BLaER1 treated with 17β-estradiol and CSF1 and Interleukin-3, amounts not matched to agents 10 nM and 100 nM (cell line): ENCODE results near the gene GAMT.

Experiments
- H3K27ac ChIP-seq, 11 experiments: shearing (Covaris generic); formaldehyde crosslinking; 2 replicates each; pipeline ENCODE4 v1.8.1; 2022
- H3K27me3 ChIP-seq, 11 experiments: shearing (Covaris generic); formaldehyde crosslinking; 2 replicates each; pipeline ENCODE4 v1.8.1; 2022
- H3K36me3 ChIP-seq, 11 experiments: shearing (Covaris generic); formaldehyde crosslinking; 2 replicates each; pipeline ENCODE4 v1.8.1; 2022
- H3K4me1 ChIP-seq, 10 experiments: shearing (Covaris generic); formaldehyde crosslinking; 2 replicates each; pipeline ENCODE4 v1.8.1; 2022
- H3K4me2 ChIP-seq, 11 experiments: shearing (Covaris generic); formaldehyde crosslinking; 2 replicates each; pipeline ENCODE4 v1.8.1; 2022
- H3K4me3 ChIP-seq, 10 experiments: shearing (Covaris generic); formaldehyde crosslinking; 2 replicates each; pipeline ENCODE4 v1.8.1; 2022
- H3K9ac ChIP-seq, 11 experiments: shearing (Covaris generic); formaldehyde crosslinking; 2 replicates each; pipeline ENCODE4 v1.8.1; 2022
- H3K9me3 ChIP-seq, 11 experiments: shearing (Covaris generic); formaldehyde crosslinking; replicated peaks in 1 of 11; 2 replicates each; pipeline ENCODE4 v1.8.1; 2022
- H4K20me1 ChIP-seq, 11 experiments: shearing (Covaris generic); formaldehyde crosslinking; 2 replicates each; pipeline ENCODE4 v1.8.1; 2022
- Cebpa-rat ChIP-seq, 11 experiments: shearing (Covaris generic); IDR thresholded peaks; 2 replicates each; pipeline ENCODE4 v1.8.1; 2022

GAMT gene

DNA sequence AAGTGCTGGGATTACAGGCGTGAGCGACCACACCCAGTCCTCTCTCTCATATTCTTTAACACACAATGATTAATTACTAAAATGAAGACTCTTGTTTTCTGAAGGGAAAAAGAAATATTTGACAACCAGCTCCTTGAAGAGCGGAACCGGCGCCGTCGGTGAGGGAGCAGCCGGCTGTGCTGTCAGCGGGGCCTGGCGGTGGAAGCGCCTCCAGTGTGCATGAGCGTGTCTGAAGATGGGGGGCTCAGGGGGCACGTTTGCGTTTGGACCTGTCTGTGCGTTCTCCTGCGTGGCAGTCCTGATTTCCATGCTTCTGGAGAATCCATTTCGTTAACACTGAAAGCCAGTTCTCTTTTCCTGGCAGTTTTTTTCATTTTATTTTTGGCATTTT, 24.9 kb downstream of the GAMT start:
- Histone ChIP-seq H3K27ac (peak overlapping the region in 6 of 11 experiments; percentile 33 to 73 (median 64); a peak in 11 of 22 replicates), H3K9me3 (no peaks in the 10 kb centered on the region), H3K4me1 (peaks cover 4 to 72% (median 64%) of the 10 kb centered on the region in 10 experiments), H3K4me2 (peak overlapping the region in 8 of 11 experiments; percentile 36 to 66 (median 60); a peak in 10 of 22 replicates), H3K9ac (peak overlapping the region in 5 of 11 experiments; percentile 9 to 58 (median 51); a peak in 7 of 22 replicates), H3K36me3 (peaks cover 18 to 53% (median 42%) of the 10 kb centered on the region in 11 experiments), H3K4me3 (no peak overlapping the region), H4K20me1 (peaks cover 0 to 38% (median 0%) of the 10 kb centered on the region in 11 experiments; a peak in 5 of 22 replicates), H3K27me3 (no peaks in the 10 kb centered on the region)
- TF ChIP-seq Cebpa-rat (IDR thresholded peaks at IDR 0.05): no peak

DNA sequence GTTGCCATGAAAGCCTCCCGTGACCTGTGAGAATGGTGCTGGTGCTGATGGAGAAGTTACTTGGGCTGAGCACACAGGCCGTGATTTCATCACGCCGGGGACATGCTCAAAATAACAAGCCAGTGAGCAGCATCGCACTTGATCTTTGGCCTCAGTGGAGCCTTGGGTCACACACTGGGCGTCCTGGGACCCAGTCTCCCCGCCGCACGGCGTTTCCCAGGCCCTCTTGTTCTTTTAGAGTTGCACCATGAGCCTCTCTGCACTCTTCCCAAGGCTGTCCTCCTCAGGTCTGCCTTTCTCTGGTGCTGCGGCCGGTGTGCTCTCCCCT, 27.1 kb downstream of the GAMT start:
- Histone ChIP-seq H3K9ac (peak overlapping the region in 6 of 11 experiments; percentile 20 to 66 (median 48); a peak in 12 of 22 replicates), H3K9me3 (no peaks in the 10 kb centered on the region), H3K36me3 (peaks cover 18 to 64% (median 51%) of the 10 kb centered on the region in 11 experiments), H3K27ac (peak overlapping the region in 6 of 11 experiments; percentile 12 to 92 (median 61); a peak in 10 of 22 replicates), H3K4me3 (no peak overlapping the region), H3K27me3 (0 out of 22 replicates have a peak, but pooled peaks cover 0 to 5% (median 0%) of the 10 kb centered on the region in 11 experiments), H3K4me2 (peak overlapping the region in 7 of 11 experiments; percentile 12 to 32 (median 18); a peak in 7 of 22 replicates), H4K20me1 (peaks cover 0 to 35% (median 0%) of the 10 kb centered on the region in 11 experiments; a peak in 6 of 22 replicates), H3K4me1 (peaks cover 17 to 84% (median 79%) of the 10 kb centered on the region in 10 experiments)
- no peak for TF ChIP-seq Cebpa-rat (IDR thresholded peaks at IDR 0.05)

DNA sequence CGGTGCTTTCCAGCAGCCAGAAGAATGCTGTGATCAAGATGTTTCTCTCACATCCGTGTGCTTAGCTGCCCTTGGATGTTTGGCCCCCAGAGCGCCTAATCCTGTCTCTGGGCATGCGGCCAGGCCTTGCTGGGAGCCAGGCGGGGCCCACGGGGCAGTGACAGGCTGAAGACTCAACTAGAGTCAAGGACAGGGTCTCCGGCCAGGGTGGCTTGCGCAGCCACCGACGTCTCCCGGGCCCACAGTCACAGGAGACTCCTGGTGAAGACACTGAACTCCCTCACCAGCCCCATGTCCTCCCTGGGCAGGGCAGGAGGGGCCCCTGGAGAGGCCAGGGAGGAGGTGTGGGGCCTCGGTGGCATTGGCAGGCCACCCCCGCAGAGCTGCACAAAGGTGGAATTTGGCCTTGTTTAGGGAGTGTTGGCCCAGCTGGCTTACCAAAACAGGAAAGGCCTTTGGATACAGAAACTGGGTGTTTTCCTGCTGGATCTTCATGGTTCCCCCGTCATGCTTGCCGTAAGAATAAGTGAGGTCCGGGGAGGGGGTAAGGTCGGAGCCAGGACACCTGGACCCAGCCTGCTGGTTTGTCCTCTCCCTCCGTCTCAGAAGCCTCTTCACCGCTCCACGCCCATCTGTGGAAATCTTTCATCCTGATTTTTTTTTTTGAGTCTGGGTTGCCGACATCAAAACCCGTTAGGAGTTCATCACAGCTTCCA, 27.6 kb downstream of the GAMT start:
- peaks cover 18 to 67% (median 54%) of the 10 kb centered on the region in 11 experiments for H3K36me3 ChIP-seq
- H4K20me1 ChIP-seq: peaks cover 0 to 35% (median 0%) of the 10 kb centered on the region in 11 experiments; a peak in 5 of 22 replicates
- H3K27me3 ChIP-seq: 0 out of 22 replicates have a peak, but pooled peaks cover 0 to 5% (median 0%) of the 10 kb centered on the region in 11 experiments
- no peaks in the 10 kb centered on the region for H3K9me3 ChIP-seq
- peak overlapping the region in 6 of 11 experiments; percentile 12 to 32 (median 20); a peak in 7 of 22 replicates for H3K4me2 ChIP-seq
- no peak for TF ChIP-seq Cebpa-rat (IDR thresholded peaks at IDR 0.05)
- peak overlapping the region in 8 of 11 experiments; percentile 16 to 66 (median 48); a peak in 14 of 22 replicates for H3K9ac ChIP-seq
- H3K4me1 ChIP-seq: peaks cover 22 to 89% (median 85%) of the 10 kb centered on the region in 10 experiments
- peak overlapping the region in 8 of 11 experiments; percentile 32 to 92 (median 52); a peak in 14 of 22 replicates for H3K27ac ChIP-seq
- H3K4me3 ChIP-seq: no peak overlapping the region

DNA sequence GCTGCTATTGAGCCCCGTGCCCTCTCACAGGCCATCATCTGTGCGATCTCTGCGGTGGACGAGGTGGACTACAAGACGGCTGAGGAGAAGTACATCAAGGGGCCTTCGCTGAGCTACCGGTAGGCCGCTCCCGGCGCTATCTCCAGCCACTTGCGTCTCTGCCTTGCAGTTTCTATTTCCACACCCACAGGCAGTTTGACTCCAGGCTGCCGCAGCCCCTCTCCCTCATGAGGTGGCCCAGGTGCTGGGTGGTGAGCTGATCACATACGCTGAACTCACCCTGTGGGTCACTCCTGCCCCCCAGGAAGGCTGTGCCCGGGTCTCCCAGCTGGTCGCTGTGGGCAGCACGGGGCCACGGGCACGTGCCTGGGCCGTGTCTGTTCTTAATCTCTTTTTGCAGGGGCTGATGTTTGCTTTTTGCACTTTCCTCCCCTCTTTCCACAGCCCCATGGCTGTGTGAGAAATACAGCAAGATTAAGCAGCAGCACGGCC, 28.3 kb downstream of the GAMT start:
- H3K4me2 ChIP-seq: no peak overlapping the region; a peak in 4 of 22 replicates
- H3K36me3 ChIP-seq: peaks cover 18 to 73% (median 53%) of the 10 kb centered on the region in 11 experiments
- peaks cover 0 to 36% (median 0%) of the 10 kb centered on the region in 11 experiments; a peak in 5 of 22 replicates for H4K20me1 ChIP-seq
- TF ChIP-seq Cebpa-rat (IDR thresholded peaks at IDR 0.05): no peak
- peak overlapping the region in 8 of 11 experiments; percentile 32 to 92 (median 52); a peak in 14 of 22 replicates for H3K27ac ChIP-seq
- peak overlapping the region in 8 of 11 experiments; percentile 16 to 66 (median 48); a peak in 13 of 22 replicates for H3K9ac ChIP-seq
- peaks cover 28 to 95% (median 91%) of the 10 kb centered on the region in 10 experiments for H3K4me1 ChIP-seq
- H3K4me3 ChIP-seq: no peak overlapping the region
- no peaks in the 10 kb centered on the region for H3K9me3 ChIP-seq
- H3K27me3 ChIP-seq: 0 out of 22 replicates have a peak, but pooled peaks cover 0 to 5% (median 0%) of the 10 kb centered on the region in 11 experiments

DNA sequence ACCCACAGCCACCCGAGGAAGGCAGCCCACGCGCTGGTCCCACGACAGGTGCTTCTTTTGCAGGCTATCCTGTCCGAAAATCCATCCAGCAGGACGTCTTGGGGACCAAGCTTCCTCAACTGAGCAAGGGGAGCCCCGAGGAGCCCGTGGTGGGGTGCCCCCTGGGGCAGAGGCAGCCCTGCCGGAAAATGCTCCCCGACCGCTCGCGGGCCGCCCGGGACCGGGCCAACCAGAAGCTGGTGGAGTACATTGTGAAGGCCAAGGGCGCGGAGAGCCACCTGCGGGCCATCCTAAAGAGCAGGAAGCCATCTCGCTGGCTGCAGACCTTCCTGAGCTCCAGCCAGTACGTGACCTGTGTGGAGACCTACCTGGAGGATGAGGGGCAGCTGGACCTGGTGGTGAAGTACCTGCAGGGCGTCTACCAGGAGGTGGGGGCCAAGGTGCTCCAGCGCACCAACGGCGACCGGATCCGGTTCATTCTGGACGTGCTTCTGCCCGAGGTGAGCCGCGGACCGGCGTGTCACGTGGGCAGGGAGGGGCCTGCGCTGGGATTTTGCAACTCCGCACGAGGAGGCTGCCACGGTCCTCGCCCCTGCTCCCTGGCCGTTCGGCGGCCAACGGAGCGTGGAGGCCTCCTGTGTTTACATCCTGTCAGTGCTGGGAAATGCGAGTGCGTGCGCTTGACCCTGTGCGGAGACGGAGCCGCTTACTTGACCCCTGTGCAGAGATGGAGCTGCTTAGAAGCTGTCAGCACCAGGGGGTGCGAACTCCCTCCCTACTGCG, 30.6 kb downstream of the GAMT start:
- H3K9me3 ChIP-seq: no peaks in the 10 kb centered on the region
- peaks cover 22 to 68% (median 46%) of the 10 kb centered on the region in 11 experiments for H3K36me3 ChIP-seq
- peak overlapping the region; percentile 85 to 100 (median 93) for H3K4me2 ChIP-seq
- peak overlapping the region in 10 of 11 experiments; percentile 9 to 81 (median 66); a peak in 17 of 22 replicates for H3K9ac ChIP-seq
- H4K20me1 ChIP-seq: peaks cover 0 to 50% (median 0%) of the 10 kb centered on the region in 11 experiments; a peak in 5 of 22 replicates
- 0 out of 22 replicates have a peak, but pooled peaks cover 0 to 5% (median 0%) of the 10 kb centered on the region in 11 experiments for H3K27me3 ChIP-seq
- TF ChIP-seq Cebpa-rat (IDR thresholded peaks at IDR 0.05): peak in 7 of 11 experiments; percentile 26 to 71 (median 47); a peak in 8 of 22 replicates
- peak overlapping the region in 8 of 10 experiments; percentile 30 to 61 (median 52); a peak in 16 of 20 replicates for H3K4me3 ChIP-seq
- peak overlapping the region in 8 of 11 experiments; percentile 64 to 92 (median 68); a peak in 16 of 22 replicates for H3K27ac ChIP-seq
- peaks cover 48 to 97% (median 95%) of the 10 kb centered on the region in 10 experiments for H3K4me1 ChIP-seq

DNA sequence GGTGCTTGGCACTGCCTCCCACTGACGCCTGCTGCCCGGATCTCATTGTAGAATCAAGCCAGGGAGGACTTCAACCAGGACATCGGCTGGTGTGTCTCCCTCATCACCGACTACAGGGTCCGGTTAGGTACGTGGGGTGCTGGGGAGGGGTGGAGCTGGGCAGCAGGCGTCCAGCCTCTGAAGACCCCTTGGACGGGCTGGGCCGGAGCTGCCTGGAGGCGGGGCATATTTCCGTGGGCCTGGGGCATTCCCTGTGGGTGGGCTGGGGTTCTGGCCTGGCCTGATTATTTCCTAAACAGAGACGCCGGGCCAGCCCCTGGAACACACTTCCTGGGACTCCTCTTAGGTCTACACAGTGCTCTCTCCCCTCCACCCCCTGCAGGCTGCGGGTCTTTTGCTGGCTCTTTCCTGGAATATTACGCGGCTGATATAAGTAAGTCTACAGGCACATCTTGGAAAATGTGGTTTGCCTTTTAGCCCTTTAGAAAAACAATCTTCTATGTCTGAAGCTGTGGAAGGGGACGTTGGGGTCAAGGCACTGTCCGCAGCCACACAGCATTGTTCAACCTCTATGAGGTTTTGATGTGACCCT, 32.0 kb downstream of the GAMT start:
- Histone ChIP-seq H4K20me1 (peaks cover 0 to 58% (median 0%) of the 10 kb centered on the region in 11 experiments; a peak in 5 of 22 replicates), H3K27ac (peak overlapping the region in 6 of 11 experiments; percentile 9 to 92 (median 62); a peak in 10 of 22 replicates), H3K9me3 (no peaks in the 10 kb centered on the region), H3K4me1 (peaks cover 55 to 100% (median 99%) of the 10 kb centered on the region in 10 experiments), H3K9ac (peak overlapping the region in 5 of 11 experiments; percentile 66 to 81 (median 72); a peak in 8 of 22 replicates), H3K36me3 (peaks cover 19 to 69% (median 43%) of the 10 kb centered on the region in 11 experiments), H3K27me3 (0 out of 22 replicates have a peak, but pooled peaks cover 0 to 5% (median 0%) of the 10 kb centered on the region in 11 experiments), H3K4me3 (no peak overlapping the region), H3K4me2 (peak overlapping the region in 9 of 11 experiments; percentile 85 to 100 (median 97); a peak in 17 of 22 replicates)
- no peak for TF ChIP-seq Cebpa-rat (IDR thresholded peaks at IDR 0.05)
